GM19238 (cell line): ENCODE data around the gene GID4.

Experiments
- DNase-seq: peaks from one replicate; pipeline ENCODE4 v3.0.0; 2011; ENCODE audit warnings: low spot score; ENCODE audit not compliant: insufficient read length

GID4 gene

GRCh38 chr17:18099516-18099915, 60.3 kb downstream of the GID4 start:
- DNase-seq = no peak

GRCh38 chr17:18100616-18101015, 61.4 kb downstream of the GID4 start:
- DNase-seq = no peak

GRCh38 chr17:18101828-18102227, 62.6 kb downstream of the GID4 start:
- DNase-seq = no peak

- no peak for DNase-seq
Observed at GRCh38 chr17:18102640-18103039, 63.4 kb downstream of the GID4 start.

GRCh38 chr17:18105027-18105426, 65.8 kb downstream of the GID4 start:
- DNase-seq = no peak

- no peak for DNase-seq
Observed at GRCh38 chr17:18105595-18105994, 66.4 kb downstream of the GID4 start.

GRCh38 chr17:18106211-18106610, 67.0 kb downstream of the GID4 start:
- no peak for DNase-seq

- no peak for DNase-seq
Observed at GRCh38 chr17:18107061-18107790, 68.0 kb downstream of the GID4 start.

- DNase-seq = no peak
Observed at GRCh38 chr17:18107971-18108370, 68.8 kb downstream of the GID4 start.

- DNase-seq = no peak
Observed at GRCh38 chr17:18108401-18109312, 69.4 kb downstream of the GID4 start, which contains the start of gene MYO15A. TSS of gene MYO15A (plus strand) at chr17:18108756. CDS start at chr17:18118801, 10,045 bp downstream.

GRCh38 chr17:18109935-18110485, 70.8 kb downstream of the GID4 start:
- no peak for DNase-seq

GRCh38 chr17:18110636-18111145, 71.5 kb downstream of the GID4 start:
- no peak for DNase-seq

- no peak for DNase-seq
Observed at GRCh38 chr17:18111330-18111971, 72.2 kb downstream of the GID4 start.

GRCh38 chr17:18115517-18115916, 76.3 kb downstream of the GID4 start:
- DNase-seq = no peak

- DNase-seq = no peak
Observed at GRCh38 chr17:18116078-18116477, 76.9 kb downstream of the GID4 start.

GRCh38 chr17:18117533-18117932, 78.3 kb downstream of the GID4 start:
- DNase-seq = no peak
